ENCODE data around the gene TERC.
"Not testable (repeated sequence)": the region's sequence is repeated elsewhere in the genome, so short reads cannot be mapped to it uniquely, and the experiment has no call there.

TERC gene

DNA sequence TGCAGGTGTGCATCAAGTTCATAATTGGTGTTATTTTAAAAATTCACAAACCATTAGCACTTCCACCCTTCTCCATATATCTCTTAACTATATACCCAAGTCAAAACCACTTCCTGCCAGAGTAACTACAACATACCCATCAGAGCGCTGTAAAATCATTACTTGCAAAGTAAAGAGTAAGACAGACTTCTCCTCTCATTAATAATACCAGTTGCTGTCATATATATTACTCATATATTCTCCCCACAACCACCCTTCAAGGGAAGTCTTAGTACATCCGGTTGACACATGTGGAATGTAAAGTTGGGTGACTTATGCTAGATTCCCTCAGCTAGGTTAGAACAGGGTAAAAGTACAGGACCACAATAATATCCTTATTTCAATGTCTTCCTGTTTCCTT lies 5.6 kb downstream of the TERC start:
- Mint-ChIP-seq H3K9me3 (no peaks in the 10 kb centered on the region), H3K27ac (ENCODE audit: low read depth) (no peak overlapping the region), H3K27me3 (no peaks in the 10 kb centered on the region), H3K36me3 (ENCODE audit: insufficient read depth) (peaks cover 2% of the 10 kb centered on the region), H3K4me1 (peaks cover 14% of the 10 kb centered on the region), H3K4me3 (no peak overlapping the region)
- DNase-seq (ENCODE audit: low spot score in 2 of 2) (no peak), ATAC-seq (replicated peaks; ENCODE audit: extremely low read depth, poor library complexity, severe bottlenecking) (peak; percentile 66)

DNA sequence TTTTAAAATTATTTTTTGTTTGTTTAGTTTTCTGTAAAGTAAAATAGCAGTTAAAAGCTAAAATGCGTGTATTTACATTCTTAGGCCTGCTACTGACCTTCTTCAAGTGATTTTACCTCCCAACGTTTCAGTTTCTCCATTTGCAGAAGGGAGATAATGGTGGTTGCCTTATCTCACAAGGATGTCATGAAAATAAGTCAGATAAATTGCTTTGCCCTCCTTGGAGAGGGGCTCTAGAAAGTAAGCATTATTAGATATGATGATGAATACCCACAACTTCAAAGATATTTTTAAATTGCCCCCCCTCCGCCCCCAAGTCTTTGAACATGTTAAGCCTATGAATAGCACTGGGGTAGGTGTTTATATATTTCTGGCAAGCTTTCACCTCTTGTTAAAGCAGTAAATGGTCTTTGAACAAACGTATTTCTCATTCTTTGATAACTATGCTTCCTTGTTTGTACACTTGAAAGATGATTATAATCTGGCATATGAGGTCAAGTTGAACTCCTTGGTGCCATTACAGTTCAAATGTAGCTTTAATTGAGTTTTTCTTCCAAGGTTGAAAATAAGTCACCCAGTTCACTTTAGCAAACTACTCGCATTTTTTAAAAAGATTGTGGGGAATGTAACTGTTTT lies 6.4 kb downstream of the TERC start:
- H3K36me3 Mint-ChIP-seq (ENCODE audit: insufficient read depth) = no peaks in the 10 kb centered on the region
- ATAC-seq (replicated peaks; ENCODE audit: extremely low read depth, poor library complexity, severe bottlenecking) (no peak), DNase-seq (ENCODE audit: low spot score in 2 of 2) (no peak)
- H3K27ac Mint-ChIP-seq (ENCODE audit: low read depth) = no peak overlapping the region
- no peak overlapping the region for H3K4me3 Mint-ChIP-seq
- H3K4me1 Mint-ChIP-seq = peaks cover 8% of the 10 kb centered on the region
- H3K27me3 Mint-ChIP-seq = no peaks in the 10 kb centered on the region
- no peaks in the 10 kb centered on the region for H3K9me3 Mint-ChIP-seq

DNA sequence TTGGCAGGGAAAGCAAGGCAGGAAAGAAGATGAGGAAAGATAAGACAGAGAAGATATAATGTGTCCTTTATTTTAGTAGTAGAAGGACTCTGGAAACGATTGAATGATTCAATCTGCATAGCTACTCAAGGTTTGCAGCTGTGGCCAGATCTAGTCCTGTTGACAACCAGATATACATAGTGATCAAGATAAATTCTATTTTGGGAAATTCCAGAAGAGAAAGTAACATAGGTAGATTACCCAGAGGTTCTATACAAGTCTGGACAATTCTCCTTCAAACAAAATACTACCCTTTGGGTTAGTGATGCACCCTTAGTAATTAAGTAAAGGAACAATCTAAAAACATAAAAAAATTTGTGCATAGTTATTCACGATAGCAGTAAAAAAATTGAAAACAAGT lies 9.4 kb downstream of the TERC start:
- Mint-ChIP-seq H3K9me3 (no peaks in the 10 kb centered on the region), H3K4me3 (no peak overlapping the region), H3K4me1 (peaks cover 8% of the 10 kb centered on the region), H3K36me3 (ENCODE audit: insufficient read depth) (peaks cover 2% of the 10 kb centered on the region), H3K27me3 (peaks cover 11% of the 10 kb centered on the region), H3K27ac (ENCODE audit: low read depth) (no peak overlapping the region)
- ATAC-seq (replicated peaks; ENCODE audit: extremely low read depth, poor library complexity, severe bottlenecking) (no peak), DNase-seq (ENCODE audit: low spot score in 2 of 2) (no peak)

DNA sequence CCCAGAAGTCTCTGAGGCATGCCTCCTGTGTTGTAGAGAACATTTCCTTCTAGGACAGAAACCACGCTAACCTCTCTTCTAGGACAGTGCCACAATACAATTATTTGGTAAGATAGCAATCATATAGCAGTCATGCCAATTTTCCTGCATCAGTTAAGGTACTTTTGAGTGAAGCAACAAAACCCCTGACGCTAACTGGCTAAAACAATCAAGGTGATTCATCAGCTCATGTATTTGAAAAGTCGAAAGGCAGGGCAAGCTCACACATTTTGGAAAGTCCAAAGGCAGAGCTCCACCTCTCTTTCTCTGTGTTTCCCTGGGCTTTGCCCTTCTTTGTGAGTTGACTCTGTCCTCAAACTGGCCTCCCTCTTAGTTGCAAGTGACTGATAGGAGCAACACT lies 10.1 kb downstream of the TERC start:
- Mint-ChIP-seq H3K36me3 (ENCODE audit: insufficient read depth) (peaks cover 2% of the 10 kb centered on the region), H3K4me1 (peaks cover 8% of the 10 kb centered on the region), H3K4me3 (no peak overlapping the region), H3K27ac (ENCODE audit: low read depth) (no peak overlapping the region), H3K9me3 (no peaks in the 10 kb centered on the region), H3K27me3 (peaks cover 11% of the 10 kb centered on the region)
- ATAC-seq (replicated peaks; ENCODE audit: extremely low read depth, poor library complexity, severe bottlenecking) (no peak), DNase-seq (ENCODE audit: low spot score in 2 of 2) (no peak)

DNA sequence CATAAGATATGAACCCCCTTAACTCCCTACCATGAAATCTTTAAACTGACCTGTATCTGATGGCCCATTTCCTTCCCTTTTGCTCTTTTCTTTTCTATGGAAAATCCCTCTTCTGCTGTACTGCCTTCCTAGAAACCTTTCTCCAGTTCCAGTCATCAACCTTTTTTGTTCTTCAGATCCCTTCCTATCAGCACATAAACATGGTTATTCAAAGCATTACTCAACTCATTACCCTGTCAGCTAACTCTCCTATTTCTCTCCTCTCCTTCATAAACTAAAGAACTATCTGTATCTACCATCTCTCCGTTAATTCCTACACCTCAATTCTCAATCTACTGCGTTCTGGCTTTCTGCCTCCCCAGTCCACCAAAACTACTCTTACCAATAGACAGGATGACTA lies 13.0 kb downstream of the TERC start:
- DNase-seq (ENCODE audit: low spot score in 2 of 2) = no peak
- H3K36me3 Mint-ChIP-seq (ENCODE audit: insufficient read depth) = peaks cover 2% of the 10 kb centered on the region
- peaks cover 36% of the 10 kb centered on the region for H3K27me3 Mint-ChIP-seq
- no peaks in the 10 kb centered on the region for H3K9me3 Mint-ChIP-seq
- ATAC-seq (replicated peaks; ENCODE audit: extremely low read depth, poor library complexity, severe bottlenecking) = no peak
- no peak overlapping the region for H3K4me3 Mint-ChIP-seq
- H3K4me1 Mint-ChIP-seq = no peaks in the 10 kb centered on the region
- no peak overlapping the region for H3K27ac Mint-ChIP-seq (ENCODE audit: low read depth)

DNA sequence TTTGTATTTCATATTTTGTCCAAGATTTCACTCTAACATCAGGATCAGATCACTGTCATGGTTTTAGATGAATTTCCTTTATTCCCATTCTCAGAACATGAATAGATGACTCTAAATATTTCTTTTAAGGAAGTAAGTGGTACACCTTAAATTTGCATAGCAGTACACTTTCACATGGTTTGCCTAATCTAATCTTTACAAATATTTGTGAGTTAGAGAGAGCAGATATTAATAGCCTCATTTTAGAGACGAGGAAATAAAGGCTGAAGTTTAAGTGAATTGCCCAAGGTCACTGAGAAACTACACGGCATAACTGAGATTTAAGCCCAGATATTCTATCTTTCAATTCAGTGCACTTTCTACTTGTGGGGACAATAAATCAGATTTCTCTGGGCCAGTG lies 14.2 kb downstream of the TERC start:
- Mint-ChIP-seq H3K27me3 (peaks cover 48% of the 10 kb centered on the region), H3K4me1 (no peaks in the 10 kb centered on the region), H3K36me3 (ENCODE audit: insufficient read depth) (peaks cover 2% of the 10 kb centered on the region), H3K9me3 (no peaks in the 10 kb centered on the region), H3K27ac (ENCODE audit: low read depth) (no peak overlapping the region), H3K4me3 (no peak overlapping the region)
- DNase-seq (ENCODE audit: low spot score in 2 of 2) = no peak
- ATAC-seq (replicated peaks; ENCODE audit: extremely low read depth, poor library complexity, severe bottlenecking) = no peak

DNA sequence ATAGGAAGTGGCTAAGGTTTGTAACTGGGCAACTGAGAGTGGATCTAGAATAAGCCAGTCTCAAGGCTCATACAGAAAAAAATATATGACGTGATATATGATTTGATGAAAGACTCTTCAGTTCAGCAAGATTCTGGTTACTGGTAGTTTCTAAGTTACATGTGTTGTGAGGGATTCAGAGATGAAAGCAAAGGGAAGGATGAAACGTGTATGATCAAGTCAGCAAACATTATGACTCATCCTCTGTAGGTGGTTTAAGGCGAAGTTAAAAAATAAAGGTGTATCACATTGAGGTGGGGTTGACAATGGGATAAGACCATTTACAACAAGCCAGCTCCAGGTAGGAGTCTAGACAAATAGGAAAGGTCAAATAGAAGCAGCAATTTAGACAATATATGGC lies 16.2 kb downstream of the TERC start:
- peaks cover 48% of the 10 kb centered on the region for H3K27me3 Mint-ChIP-seq
- H3K27ac Mint-ChIP-seq (ENCODE audit: low read depth) = no peak overlapping the region

DNA sequence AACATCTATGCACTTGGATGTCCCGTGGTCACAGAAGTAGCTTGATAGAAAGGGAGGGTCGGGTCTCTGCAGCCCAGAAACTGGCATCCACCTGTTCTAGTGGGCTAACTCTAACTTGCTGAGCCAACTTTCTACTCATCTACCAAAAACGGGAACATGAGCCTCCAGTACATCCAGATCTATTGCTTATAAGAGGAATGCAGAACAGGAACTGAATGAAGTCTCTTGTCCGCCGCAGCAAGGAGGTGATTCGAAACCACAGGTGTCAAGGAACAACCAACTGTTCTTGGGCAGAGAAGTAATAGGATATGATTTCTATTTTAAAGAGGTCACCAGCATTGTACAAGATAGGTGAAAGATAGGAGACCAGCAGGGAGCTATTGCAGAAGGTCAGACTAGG lies 17.9 kb downstream of the TERC start:
- no peak overlapping the region for H3K27ac Mint-ChIP-seq (ENCODE audit: low read depth)

More for the DNA sequence above, 16.2 kb downstream of the TERC start:
- no peak for DNase-seq (ENCODE audit: low spot score in 2 of 2)
- H3K4me3 Mint-ChIP-seq = no peak overlapping the region
- H3K9me3 Mint-ChIP-seq = no peaks in the 10 kb centered on the region
- no peaks in the 10 kb centered on the region for H3K4me1 Mint-ChIP-seq
- ATAC-seq (replicated peaks; ENCODE audit: extremely low read depth, poor library complexity, severe bottlenecking) = no peak
- H3K36me3 Mint-ChIP-seq (ENCODE audit: insufficient read depth) = peaks cover 2% of the 10 kb centered on the region

DNA sequence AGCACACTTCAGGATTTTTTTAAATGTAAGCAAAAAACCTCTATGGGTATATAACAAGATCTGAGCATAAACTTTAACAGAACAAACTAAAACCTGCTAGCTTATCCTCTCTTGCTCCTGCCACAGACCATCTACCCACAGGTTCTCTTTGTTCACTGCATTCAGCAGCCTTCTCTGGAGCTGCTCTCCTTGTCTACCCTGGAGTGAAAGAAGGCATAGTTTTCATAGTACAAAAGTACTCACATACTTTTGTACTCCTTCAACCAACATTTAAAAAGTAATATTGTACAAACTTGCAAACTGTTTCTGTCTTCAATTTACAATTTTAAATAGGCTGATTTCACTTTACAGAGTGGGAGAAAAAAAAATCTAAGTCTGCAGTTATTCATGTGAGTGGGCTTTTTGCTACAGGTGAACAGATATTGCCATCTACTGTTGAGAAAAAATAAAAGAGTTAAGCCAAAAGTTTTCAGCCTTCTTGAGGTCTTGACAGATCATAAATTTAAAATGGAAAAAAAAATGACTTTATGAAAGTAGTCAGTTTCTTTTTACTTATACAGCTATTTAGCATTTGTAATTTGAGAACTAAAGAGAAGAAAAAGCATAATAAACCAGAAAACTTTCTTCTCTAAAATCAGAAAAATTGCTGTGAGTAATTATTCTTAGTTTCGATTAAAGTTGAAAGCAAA lies 20.4 kb downstream of the TERC start:
- Mint-ChIP-seq H3K4me3 (no peak overlapping the region), H3K9me3 (no peaks in the 10 kb centered on the region)

More for the DNA sequence above, 17.9 kb downstream of the TERC start:
- no peaks in the 10 kb centered on the region for H3K4me1 Mint-ChIP-seq
- H3K27me3 Mint-ChIP-seq = peaks cover 42% of the 10 kb centered on the region
- H3K9me3 Mint-ChIP-seq = no peaks in the 10 kb centered on the region
- ATAC-seq (replicated peaks; ENCODE audit: extremely low read depth, poor library complexity, severe bottlenecking) = no peak
- no peaks in the 10 kb centered on the region for H3K36me3 Mint-ChIP-seq (ENCODE audit: insufficient read depth)
- no peak for DNase-seq (ENCODE audit: low spot score in 2 of 2)
- no peak overlapping the region for H3K4me3 Mint-ChIP-seq

DNA sequence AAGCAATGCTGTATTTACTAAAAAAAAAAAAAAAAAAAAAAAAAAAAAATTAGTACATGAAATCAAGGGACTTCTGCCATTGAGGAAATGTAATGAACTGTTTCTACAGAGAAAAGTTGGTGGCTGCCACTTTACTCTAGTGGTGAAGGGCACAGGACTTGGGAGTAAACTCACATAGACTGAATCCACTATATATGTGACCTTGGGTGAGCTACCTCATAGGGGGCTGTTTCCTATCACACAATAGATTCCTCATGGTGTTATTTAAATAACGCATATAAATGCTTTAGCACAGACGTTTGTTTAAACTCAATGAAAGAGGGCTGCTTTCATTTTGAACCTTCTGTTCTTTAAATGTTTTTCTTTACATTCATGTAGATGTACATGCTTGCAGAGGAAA lies 25.8 kb downstream of the TERC start:
- H3K9me3 Mint-ChIP-seq = peaks cover 14% of the 10 kb centered on the region
- no peaks in the 10 kb centered on the region for H3K36me3 Mint-ChIP-seq (ENCODE audit: insufficient read depth)
- H3K27ac Mint-ChIP-seq (ENCODE audit: low read depth) = no peak overlapping the region
- H3K27me3 Mint-ChIP-seq = peaks cover 37% of the 10 kb centered on the region
- ATAC-seq (replicated peaks; ENCODE audit: extremely low read depth, poor library complexity, severe bottlenecking) (no peak), DNase-seq (ENCODE audit: low spot score in 2 of 2) (no peak)
- no peaks in the 10 kb centered on the region for H3K4me1 Mint-ChIP-seq
- no peak overlapping the region for H3K4me3 Mint-ChIP-seq

More for the DNA sequence above, 20.4 kb downstream of the TERC start:
- H3K4me1 Mint-ChIP-seq = no peaks in the 10 kb centered on the region
- H3K27ac Mint-ChIP-seq (ENCODE audit: low read depth) = no peak overlapping the region
- no peaks in the 10 kb centered on the region for H3K36me3 Mint-ChIP-seq (ENCODE audit: insufficient read depth)
- no peak for DNase-seq (ENCODE audit: low spot score in 2 of 2)
- ATAC-seq (replicated peaks; ENCODE audit: extremely low read depth, poor library complexity, severe bottlenecking) = no peak
- peaks cover 44% of the 10 kb centered on the region for H3K27me3 Mint-ChIP-seq

DNA sequence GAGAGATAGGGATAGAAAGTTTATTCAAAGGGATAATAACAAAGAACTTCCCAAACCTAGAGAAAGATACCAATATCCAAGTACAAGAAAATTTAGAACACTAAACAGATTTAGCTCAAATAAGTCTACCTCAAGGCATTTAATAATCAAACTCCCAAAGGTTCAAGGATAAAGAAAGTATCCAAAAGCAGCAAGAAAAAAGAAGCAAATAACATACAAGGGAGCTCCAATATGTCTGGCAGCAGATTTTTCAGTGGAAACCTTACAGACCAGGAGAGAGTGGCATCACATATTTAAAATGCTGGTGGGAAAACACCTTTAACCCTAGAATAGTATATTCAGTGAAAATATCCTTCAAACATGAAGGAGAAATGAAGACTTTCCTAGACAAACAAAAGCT lies 33.0 kb downstream of the TERC start:
- H3K9me3 Mint-ChIP-seq = peaks cover 22% of the 10 kb centered on the region
- not testable (repeated sequence) for H3K4me3 Mint-ChIP-seq; H3K27ac Mint-ChIP-seq (ENCODE audit: low read depth); H3K4me1 Mint-ChIP-seq; H3K36me3 Mint-ChIP-seq (ENCODE audit: insufficient read depth); ATAC-seq (replicated peaks; ENCODE audit: extremely low read depth, poor library complexity, severe bottlenecking); DNase-seq (ENCODE audit: low spot score in 2 of 2)
- peaks cover 82% of the 10 kb centered on the region for H3K27me3 Mint-ChIP-seq

DNA sequence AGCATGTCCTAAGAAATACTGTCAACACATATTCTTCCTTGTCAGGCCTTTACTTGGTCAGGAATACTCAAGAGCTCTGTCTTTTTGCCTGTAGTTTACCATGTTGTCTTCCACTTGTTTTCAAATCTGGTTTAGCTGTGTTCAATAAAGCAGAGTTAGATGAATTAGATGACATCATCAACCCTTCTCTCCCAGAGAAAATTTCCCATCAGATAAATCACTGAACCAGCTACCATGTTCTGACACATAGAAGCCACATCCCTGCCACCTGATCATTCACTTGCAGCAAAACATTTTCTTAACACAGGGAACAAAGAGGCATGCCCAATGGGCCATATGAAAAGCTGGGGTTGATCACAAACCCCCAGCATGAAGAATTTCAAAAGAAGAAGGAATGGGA lies 42.1 kb downstream of the TERC start:
- peaks cover 2% of the 10 kb centered on the region for H3K36me3 Mint-ChIP-seq (ENCODE audit: insufficient read depth)
- DNase-seq (ENCODE audit: low spot score in 2 of 2) = no peak
- H3K27me3 Mint-ChIP-seq = peaks cover 59% of the 10 kb centered on the region
- H3K4me3 Mint-ChIP-seq = no peak overlapping the region
- no peak for ATAC-seq (replicated peaks; ENCODE audit: extremely low read depth, poor library complexity, severe bottlenecking)
- no peaks in the 10 kb centered on the region for H3K4me1 Mint-ChIP-seq
- H3K27ac Mint-ChIP-seq (ENCODE audit: low read depth) = no peak overlapping the region
- no peaks in the 10 kb centered on the region for H3K9me3 Mint-ChIP-seq

DNA sequence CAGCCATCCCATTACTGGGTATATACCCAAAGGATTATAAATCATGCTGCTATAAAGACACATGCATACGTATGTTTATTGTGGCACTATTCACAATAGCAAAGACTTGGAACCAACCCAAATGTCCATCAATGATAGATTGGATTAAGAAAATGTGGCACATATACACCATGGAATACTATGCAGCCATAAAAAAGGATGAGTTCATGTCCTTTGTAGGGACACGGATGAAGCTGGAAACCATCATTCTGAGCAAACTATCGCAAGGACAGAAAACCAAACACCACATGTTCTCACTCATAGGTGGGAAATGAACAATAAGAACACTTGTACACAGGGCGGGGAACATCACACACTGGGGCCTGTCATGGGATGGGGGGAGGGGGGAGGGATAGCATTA lies 46.4 kb downstream of the TERC start:
- H3K27ac Mint-ChIP-seq (ENCODE audit: low read depth); H3K4me3 Mint-ChIP-seq; H3K9me3 Mint-ChIP-seq; DNase-seq (ENCODE audit: low spot score in 2 of 2); H3K36me3 Mint-ChIP-seq (ENCODE audit: insufficient read depth); H3K4me1 Mint-ChIP-seq; ATAC-seq (replicated peaks; ENCODE audit: extremely low read depth, poor library complexity, severe bottlenecking): not testable (repeated sequence)
- peaks cover 71% of the 10 kb centered on the region for H3K27me3 Mint-ChIP-seq
